GM12865 (cell line): Measurements from ENCODE around the gene TSNAX.
"Not testable (repeated sequence)": the region's sequence is repeated elsewhere in the genome, so short reads cannot be mapped to it uniquely, and the experiment has no call there.

Experiments
- DNase-seq: peaks from one replicate; pipeline ENCODE4 v3.0.0; 2010; ENCODE audit warnings: low read depth
- H3K4me3 ChIP-seq: 2 replicates; pipeline ENCODE4 v1.5.1; 2011; ENCODE audit warnings: mild to moderate bottlenecking, low read depth, low read length, control low read depth
- TF ChIP-seq, protein P1 (sequence below): IDR thresholded peaks from 2 replicates; pipeline ENCODE4 v1.5.1; 2011; ENCODE audit warnings: low read length, control low read depth, low read depth, inconsistent platforms; ENCODE audit not compliant: insufficient read depth; ENCODE audit errors: missing control alignments

The TSNAX gene

DNA sequence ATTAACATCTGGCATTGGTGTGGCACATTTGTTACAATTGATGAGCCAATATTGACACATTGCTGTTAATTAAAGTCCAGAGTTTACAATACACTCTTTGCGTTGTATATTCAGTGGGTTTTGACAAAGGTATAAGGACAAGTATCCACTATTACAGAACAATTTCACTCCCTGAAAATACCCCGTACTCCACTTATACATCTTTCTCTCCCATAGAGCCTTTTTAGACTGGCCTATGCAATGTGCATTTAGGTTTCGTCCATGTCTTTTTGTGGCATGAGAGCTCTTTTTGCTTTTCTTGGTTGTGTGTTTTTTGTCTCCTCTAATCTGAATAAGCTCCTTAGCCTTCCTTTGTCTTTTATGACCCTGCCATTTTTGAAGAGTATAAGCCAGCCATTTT, 40.6 kb upstream of the TSNAX start:
- TF ChIP-seq, protein P1, sequence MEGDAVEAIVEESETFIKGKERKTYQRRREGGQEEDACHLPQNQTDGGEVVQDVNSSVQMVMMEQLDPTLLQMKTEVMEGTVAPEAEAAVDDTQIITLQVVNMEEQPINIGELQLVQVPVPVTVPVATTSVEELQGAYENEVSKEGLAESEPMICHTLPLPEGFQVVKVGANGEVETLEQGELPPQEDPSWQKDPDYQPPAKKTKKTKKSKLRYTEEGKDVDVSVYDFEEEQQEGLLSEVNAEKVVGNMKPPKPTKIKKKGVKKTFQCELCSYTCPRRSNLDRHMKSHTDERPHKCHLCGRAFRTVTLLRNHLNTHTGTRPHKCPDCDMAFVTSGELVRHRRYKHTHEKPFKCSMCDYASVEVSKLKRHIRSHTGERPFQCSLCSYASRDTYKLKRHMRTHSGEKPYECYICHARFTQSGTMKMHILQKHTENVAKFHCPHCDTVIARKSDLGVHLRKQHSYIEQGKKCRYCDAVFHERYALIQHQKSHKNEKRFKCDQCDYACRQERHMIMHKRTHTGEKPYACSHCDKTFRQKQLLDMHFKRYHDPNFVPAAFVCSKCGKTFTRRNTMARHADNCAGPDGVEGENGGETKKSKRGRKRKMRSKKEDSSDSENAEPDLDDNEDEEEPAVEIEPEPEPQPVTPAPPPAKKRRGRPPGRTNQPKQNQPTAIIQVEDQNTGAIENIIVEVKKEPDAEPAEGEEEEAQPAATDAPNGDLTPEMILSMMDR, result no peak
- DNase-seq, result no peak
- no peak overlapping the region for H3K4me3 ChIP-seq

DNA sequence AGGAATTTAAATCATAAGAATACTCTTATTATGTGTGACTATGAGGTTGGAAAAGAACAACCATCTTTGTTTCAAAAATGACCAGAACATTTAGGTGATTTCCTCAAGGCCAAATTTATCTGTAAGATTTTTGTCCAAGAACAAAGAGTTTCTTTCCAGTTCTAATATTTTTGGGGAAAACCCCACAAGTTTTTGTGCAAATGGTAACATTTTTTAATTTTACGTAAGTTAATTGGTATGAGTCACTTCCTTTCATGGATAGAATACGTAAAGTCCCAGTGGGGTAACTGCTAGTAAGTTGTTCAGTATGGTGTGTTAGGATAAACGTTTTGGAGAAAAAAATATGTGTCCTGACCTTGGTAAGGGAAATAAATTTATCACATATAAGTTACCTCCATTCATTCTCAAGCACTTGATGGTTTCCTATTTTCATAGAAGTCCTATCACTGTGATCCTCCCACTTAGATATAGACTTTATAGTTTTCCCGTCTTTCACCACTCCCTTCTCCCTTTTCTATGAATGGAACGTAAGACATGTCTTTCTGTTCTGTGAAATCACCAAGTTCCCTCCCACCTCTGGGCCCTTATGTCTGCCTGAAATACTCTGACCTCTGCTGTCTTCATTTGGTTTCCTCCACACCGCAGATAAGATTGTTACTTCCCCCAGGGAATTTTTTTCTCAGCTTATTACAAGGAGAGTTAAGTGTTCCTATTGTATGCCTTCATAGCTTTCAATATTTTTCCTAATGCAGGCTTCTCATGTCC, 34.9 kb upstream of the TSNAX start:
- H3K4me3 ChIP-seq, result no peak overlapping the region
- DNase-seq, result peak; percentile 29
- TF ChIP-seq, protein P1, result no peak

DNA sequence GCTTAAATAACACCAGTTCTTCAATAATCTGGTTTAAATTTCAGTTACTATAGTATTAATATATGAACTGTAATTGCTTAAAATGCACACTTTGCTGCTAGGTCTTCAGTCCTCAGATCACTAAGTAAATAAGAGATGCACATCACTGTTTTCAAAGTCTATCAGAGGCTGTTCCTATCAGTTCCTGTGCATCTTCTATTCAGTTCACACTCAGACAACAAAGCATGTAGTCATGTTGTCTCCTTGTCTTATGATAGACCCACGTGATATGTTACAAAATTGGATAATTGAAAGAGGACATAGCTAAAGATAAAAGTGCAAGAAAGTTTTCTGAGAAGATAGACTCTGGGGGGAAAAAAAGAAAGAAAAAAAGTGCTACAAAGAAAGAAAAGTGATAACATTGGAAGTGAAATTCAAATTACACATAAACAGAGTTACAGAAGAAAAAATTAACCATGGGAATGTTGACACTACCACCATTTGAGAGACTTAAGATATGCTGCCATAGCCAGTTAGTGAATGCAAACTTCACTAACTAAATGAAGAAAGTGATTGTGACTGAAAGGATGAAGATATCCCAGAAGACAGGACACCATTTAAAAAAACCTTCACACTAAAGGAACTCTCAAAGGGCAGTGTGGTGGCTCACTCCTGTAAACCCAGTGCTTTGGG, 33.9 kb upstream of the TSNAX start:
- H3K4me3 ChIP-seq, result no peak overlapping the region
- no peak for DNase-seq
- TF ChIP-seq, protein P1, result no peak

DNA sequence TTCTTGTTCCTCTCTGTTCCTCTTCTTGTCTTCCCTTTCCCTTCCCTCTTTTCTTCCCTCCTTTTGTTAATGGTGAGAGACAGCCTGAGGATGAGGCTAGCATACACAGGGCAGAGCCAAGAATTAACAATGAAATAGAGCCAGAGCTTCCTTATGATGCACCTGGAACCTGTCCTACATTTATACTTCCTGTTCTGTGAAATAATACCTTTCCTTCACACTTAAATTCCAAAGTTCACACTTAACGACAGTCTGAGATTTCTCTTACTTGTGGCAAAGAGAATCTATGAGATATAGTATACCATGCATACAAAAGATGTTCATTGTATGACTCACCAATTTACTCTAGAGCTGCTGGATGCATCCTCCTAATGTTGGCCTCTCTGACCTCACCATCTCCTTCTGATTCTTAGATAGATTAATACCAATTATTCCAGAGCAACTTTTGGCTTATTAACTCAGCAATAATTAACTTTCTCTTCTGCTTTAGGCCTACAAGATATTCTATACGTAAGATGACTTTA, 30.8 kb upstream of the TSNAX start:
- no peak for DNase-seq
- TF ChIP-seq, protein P1, result no peak
- no peak overlapping the region for H3K4me3 ChIP-seq

DNA sequence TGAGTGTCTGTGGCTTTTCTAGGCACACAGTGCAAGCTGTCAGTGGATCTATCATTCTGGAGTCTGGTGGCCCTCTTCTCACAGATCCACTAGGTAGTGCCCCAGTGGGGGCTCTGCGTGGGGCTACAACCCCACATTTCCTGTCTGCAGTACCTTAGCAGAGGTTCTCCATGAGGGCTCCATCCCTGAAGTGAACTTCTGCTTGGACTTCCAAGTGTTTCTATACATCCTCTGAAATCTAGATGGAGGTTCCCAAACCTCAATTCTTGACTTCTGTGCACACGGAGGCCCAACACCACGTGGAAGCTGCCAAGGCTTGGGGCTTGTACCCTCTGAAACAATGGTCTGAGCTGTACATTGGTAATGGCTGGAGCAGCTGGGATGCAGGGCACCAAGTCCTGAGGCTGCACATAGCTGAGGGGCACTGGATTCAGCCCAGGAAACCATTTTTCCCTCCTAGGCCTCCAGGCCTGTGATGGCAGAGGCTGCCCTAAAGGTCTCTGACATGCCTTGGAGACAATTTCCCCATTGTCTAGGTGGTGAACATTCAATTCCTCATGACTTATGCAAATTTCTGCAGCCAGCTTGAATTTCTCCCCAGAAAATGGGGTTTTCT, 29.2 kb upstream of the TSNAX start:
- H3K4me3 ChIP-seq, result no peak overlapping the region
- no peak for DNase-seq
- TF ChIP-seq, protein P1, result no peak

DNA sequence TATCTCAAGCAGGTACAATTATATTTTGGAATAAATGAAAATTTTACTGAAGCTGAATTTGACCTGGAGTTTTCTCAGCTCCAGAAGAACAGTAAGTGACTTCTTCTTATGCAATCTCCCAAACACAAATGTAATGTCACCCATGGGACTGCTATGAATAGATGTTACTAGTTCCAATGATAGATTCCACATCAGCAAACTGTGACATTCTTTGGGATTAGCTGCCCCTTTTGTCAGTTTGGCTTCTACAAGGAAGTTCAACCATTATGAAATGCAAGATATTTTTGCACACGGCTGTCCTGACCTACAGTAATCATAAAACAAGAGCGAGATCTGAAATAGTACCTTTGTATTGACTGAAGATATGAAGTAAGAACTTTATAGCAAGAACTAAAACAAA, 27.8 kb upstream of the TSNAX start:
- TF ChIP-seq, protein P1, result no peak
- no peak for DNase-seq
- no peak overlapping the region for H3K4me3 ChIP-seq

DNA sequence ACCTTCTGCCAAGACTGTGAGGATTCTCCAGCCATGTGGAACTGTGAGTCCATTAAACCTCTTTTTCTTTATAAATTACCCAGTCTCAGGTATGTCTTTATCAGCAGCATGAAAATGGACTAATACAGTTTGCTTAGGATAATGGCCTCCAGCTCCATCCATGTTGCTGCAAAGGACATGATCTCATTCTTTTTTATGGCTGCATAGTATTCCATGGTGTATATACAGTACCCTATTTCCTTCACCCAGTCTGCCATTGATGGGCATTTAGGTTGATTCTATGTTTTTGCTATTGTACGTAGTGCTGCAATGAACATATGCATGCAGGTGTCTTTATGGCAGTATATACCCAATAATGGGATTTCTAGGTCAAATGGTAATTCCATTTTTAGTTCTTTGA, 25.3 kb upstream of the TSNAX start:
- DNase-seq, H3K4me3 ChIP-seq: not testable (repeated sequence)
